Activated naive CD8-positive, alpha-beta T cell treated with anti-CD3 and anti-CD28 coated beads, Interleukin-2, amount 50 U/mL, for 24 hours (primary cell): ENCODE data around the gene COLEC12.
"Not testable (repeated sequence)": the region's sequence is repeated elsewhere in the genome, so short reads cannot be mapped to it uniquely, and the experiment has no call there.

ENCODE experiments used
- ATAC-seq: fragments of 150-1000 bp; cut with Tn5 transposase; one replicate; pipeline ENCODE4 v1.10.0; 2021
- DNase-seq: peaks from one replicate; pipeline ENCODE4 v3.0.0; 2021
- H3K27ac Mint-ChIP-seq: one replicate; pipeline ENCODE4 v1.8.0; 2021; ENCODE audit warnings: mild to moderate bottlenecking, mixed read lengths
- H3K27me3 Mint-ChIP-seq: one replicate; pipeline ENCODE4 v1.8.0; 2021; ENCODE audit warnings: mixed read lengths
- H3K36me3 Mint-ChIP-seq: one replicate; pipeline ENCODE4 v1.8.0; 2021; ENCODE audit warnings: low read depth, mixed read lengths
- H3K4me1 Mint-ChIP-seq: one replicate; pipeline ENCODE4 v1.8.0; 2021; ENCODE audit warnings: mixed read lengths
- H3K4me3 Mint-ChIP-seq: one replicate; pipeline ENCODE4 v1.8.0; 2021; ENCODE audit warnings: mild to moderate bottlenecking, moderate library complexity, mixed read lengths
- H3K9me3 Mint-ChIP-seq: one replicate; pipeline ENCODE4 v1.8.0; 2021; ENCODE audit warnings: mixed read lengths

The COLEC12 gene

DNA sequence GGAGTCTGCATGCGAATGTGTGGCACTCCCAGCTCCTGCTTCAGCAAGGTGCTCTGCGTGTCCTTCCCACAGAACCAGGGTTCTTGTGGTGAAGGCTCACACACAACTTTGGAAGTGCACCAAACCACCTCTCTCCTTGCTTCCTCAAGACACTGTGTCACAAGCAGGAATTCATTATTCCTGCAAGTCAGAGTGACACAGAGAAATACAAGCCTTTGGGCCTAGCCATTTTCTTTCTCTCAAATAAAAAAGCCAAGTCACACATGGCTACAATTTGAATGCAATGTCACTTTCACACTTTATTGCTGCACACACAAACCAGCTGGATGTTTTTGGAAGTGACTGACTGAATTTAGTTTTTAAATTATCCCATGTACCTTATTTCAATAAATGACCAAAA lies 202.6 kb downstream of the COLEC12 start:
- Mint-ChIP-seq H3K27ac (no peak overlapping the region), H3K4me1 (no peaks in the 10 kb centered on the region), H3K36me3 (no peaks in the 10 kb centered on the region), H3K4me3 (no peak overlapping the region), H3K27me3 (no peaks in the 10 kb centered on the region), H3K9me3 (no peaks in the 10 kb centered on the region)
- ATAC-seq = no peak
- no peak for DNase-seq

DNA sequence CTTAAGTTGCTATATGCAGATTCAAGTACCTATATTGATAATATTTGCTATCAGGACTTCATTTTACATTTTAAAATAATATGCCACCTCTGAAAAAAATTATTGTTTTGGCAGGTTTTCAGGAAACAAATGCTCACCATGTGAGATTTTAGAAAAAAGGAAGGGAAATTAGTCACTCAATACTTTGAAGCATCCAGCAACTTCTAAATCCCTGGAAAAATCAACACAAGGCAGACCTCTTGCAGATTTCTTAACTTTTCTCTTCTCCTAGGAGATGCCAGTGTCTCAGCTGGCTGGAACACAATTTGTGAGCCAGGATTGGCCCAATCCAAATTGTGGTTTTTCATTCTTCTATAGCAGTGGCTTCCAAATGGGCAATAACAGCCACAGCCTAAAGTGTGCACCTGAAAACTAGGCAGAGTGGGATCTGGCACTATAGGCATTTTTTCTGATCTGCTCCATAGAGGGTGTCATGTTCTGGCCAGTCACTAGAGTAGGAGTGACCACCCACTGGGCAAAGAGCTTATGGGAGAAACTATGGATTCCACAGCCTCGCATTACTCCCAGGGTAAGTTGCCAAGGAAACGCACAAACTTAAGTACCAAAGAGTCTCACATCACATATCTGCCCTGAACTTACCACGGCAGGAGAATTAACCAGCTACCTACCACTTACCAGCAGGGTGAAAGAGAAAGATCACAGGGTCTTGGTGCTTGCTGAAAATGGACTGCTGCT lies 204.6 kb downstream of the COLEC12 start:
- Mint-ChIP-seq H3K27me3 (no peaks in the 10 kb centered on the region), H3K9me3 (no peaks in the 10 kb centered on the region), H3K4me3 (no peak overlapping the region), H3K4me1 (no peaks in the 10 kb centered on the region), H3K36me3 (no peaks in the 10 kb centered on the region), H3K27ac (no peak overlapping the region)
- DNase-seq = no peak
- ATAC-seq = no peak

DNA sequence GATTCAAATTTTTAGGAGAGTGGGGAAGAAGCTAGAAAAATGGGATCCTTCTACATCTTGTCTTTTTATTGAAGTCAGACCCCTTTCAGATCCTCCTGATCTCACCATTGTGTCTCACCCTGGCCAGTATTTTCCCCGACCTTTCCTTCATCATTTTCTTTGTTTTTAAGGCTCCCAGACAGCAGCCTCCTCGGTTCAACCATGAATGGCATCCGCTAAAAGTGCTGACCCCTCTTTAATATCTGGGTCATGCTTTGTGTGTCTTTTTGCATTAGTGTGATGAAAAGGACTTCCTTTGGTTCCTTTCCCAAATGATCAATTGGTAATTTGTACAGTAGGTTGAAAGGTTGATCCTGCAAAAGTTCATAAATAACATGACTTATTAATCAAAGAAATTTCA lies 205.9 kb downstream of the COLEC12 start:
- Mint-ChIP-seq H3K4me3 (no peak overlapping the region), H3K27ac (no peak overlapping the region), H3K4me1 (no peaks in the 10 kb centered on the region), H3K36me3 (no peaks in the 10 kb centered on the region), H3K27me3 (peaks cover 7% of the 10 kb centered on the region), H3K9me3 (no peaks in the 10 kb centered on the region)
- DNase-seq (no peak), ATAC-seq (no peak)

DNA sequence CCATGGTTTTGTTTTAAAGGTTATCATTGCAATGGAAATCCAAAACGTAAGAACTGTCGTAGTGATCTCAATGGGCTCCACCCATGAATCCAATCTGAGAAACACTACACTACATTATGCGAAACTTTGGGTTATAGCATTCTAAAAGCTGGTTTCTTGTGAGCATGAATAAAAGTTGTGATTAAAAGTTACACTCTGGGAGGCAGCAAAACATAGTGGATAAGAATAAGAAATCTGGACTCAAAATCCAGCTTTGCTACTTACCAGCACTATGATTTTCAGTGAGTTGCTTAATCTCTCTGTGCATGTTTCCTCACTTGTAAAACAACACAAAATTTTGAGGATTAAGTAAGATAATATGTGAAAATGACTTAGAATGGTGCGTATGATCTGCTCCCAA lies 207.0 kb downstream of the COLEC12 start:
- H3K36me3 Mint-ChIP-seq = no peaks in the 10 kb centered on the region
- no peaks in the 10 kb centered on the region for H3K4me1 Mint-ChIP-seq
- no peaks in the 10 kb centered on the region for H3K9me3 Mint-ChIP-seq
- ATAC-seq (no peak), DNase-seq (no peak)
- H3K27ac Mint-ChIP-seq = no peak overlapping the region
- H3K4me3 Mint-ChIP-seq = no peak overlapping the region
- peaks cover 10% of the 10 kb centered on the region for H3K27me3 Mint-ChIP-seq

DNA sequence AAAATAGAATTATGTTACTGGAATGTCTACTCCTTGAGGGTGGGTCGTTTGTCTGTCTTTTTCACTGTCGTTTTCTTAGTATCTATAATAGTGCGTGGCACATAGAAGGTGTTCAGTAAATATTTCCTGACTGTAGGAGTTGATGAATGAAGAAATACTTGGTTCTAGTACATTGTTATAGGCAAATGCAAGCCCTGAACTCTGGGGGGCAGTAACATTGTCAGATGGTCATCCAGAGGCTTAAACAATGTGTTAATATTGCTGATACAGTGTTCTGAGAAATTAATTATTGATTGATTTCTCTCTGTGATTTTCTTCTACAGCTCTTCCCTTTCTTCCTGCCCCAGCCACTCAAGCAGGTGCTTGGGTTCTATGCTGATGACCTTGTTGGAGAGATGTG lies 208.2 kb downstream of the COLEC12 start:
- Mint-ChIP-seq H3K27ac (no peak overlapping the region), H3K4me1 (no peaks in the 10 kb centered on the region), H3K27me3 (peaks cover 12% of the 10 kb centered on the region), H3K4me3 (no peak overlapping the region), H3K9me3 (no peaks in the 10 kb centered on the region), H3K36me3 (no peaks in the 10 kb centered on the region)
- ATAC-seq (no peak), DNase-seq (no peak)

DNA sequence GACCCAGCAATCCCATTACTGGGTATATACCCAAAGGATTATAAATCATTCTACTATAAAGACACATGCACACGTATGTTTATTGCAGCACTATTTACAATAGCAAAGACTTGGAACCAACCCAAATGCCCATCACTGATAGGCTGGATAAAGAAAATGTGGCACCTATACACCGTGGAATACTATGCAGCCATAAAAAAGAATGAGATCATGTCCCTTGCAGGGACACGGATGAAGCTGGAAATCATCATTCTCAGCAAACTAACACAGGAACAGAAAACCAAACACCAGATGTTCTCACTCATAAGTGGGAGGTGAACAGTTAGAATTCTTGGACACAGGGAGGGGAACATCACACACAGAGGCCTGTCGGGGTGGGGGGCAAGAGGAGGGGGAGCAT lies 210.5 kb downstream of the COLEC12 start:
- H3K27me3 Mint-ChIP-seq = peaks cover 14% of the 10 kb centered on the region
- not testable (repeated sequence) for DNase-seq, H3K36me3 Mint-ChIP-seq, H3K9me3 Mint-ChIP-seq, H3K27ac Mint-ChIP-seq, H3K4me3 Mint-ChIP-seq, ATAC-seq
- peaks cover 15% of the 10 kb centered on the region for H3K4me1 Mint-ChIP-seq

DNA sequence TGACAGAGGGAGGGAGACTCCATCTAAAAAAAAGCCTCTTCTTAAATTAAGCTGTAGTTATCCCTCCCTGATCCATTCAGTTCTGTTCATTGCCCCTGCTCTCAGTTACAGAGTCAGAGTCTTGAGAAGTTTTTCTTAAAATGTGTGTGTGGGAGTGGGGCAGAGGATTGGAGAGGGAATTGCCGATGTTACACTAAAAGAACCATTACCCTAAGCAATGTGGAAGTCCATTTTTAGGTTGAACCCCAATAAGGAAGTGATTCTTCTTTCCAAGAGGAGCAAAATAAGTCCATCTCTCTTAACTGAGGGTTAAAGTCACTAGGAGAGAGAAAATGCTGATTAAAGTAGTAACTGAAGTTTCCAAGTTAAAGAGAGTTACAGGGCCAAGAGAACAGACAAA lies 211.5 kb downstream of the COLEC12 start:
- peaks cover 15% of the 10 kb centered on the region for H3K4me1 Mint-ChIP-seq
- H3K36me3 Mint-ChIP-seq = no peaks in the 10 kb centered on the region
- H3K4me3 Mint-ChIP-seq = no peak overlapping the region
- no peak overlapping the region for H3K27ac Mint-ChIP-seq
- H3K9me3 Mint-ChIP-seq = no peaks in the 10 kb centered on the region
- H3K27me3 Mint-ChIP-seq = peaks cover 14% of the 10 kb centered on the region
- DNase-seq (no peak), ATAC-seq (no peak)

DNA sequence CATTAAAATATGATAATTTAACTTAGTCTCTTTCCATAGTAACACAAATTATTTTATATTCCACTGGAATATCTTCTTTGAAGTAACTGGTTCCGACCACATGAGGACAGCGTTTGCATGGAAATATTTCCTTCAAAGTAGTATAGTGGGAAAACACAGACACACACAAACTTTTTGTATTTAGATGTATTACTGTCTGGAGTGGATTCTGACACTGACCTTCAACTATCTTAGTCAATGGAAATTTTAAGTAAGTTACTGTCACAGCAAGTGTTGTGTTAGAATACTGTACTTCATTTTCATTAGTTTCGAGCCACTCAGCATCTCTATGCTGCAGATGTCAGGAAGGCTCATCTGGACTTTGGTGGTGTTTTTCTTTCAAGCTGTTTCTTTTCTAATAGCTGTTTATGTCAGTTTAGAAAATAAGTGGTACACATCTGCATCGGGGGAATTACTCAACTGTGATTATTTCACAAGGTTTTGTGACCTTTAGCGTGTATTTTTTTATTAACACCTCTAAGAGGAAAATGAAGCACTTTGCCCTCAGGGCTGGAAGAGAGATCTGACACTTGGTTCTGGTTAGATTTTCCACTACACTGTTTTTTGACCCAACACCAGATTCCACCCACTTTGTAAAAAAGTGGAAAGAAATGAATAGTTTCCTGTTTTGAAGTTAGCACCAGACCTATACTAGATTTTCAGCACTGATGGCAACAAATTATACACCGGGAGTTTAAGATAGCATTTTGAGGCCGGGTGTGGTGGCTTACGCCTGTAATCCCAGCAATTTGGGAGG lies 213.8 kb downstream of the COLEC12 start:
- DNase-seq (no peak), ATAC-seq (peak; percentile 78)
- Mint-ChIP-seq H3K27ac (peak overlapping the region; percentile 72), H3K4me1 (peaks cover 15% of the 10 kb centered on the region), H3K36me3 (no peaks in the 10 kb centered on the region), H3K27me3 (peaks cover 23% of the 10 kb centered on the region), H3K9me3 (no peaks in the 10 kb centered on the region), H3K4me3 (no peak overlapping the region)

DNA sequence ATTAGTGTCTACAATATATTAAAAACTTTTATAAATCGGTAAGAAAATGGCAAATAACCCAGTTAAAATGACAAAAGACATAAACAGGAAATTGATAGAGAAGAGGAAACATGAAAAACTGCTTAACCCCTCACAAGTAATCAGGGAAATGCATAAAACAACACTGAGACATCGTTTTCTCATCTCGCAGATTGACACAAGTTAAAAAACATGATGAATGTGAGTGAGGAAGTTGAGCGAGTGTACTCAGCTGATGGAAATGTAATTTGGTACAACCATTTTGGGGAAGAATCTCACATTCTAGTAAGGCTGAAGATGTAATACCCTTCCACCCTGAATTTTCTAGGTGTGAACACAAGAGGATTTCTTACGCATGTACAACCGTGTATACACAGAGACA lies 214.7 kb downstream of the COLEC12 start:
- peaks cover 32% of the 10 kb centered on the region for H3K27me3 Mint-ChIP-seq
- peaks cover 15% of the 10 kb centered on the region for H3K4me1 Mint-ChIP-seq
- no peak for ATAC-seq
- no peak for DNase-seq
- no peaks in the 10 kb centered on the region for H3K9me3 Mint-ChIP-seq
- H3K27ac Mint-ChIP-seq = no peak overlapping the region
- no peaks in the 10 kb centered on the region for H3K36me3 Mint-ChIP-seq
- no peak overlapping the region for H3K4me3 Mint-ChIP-seq

DNA sequence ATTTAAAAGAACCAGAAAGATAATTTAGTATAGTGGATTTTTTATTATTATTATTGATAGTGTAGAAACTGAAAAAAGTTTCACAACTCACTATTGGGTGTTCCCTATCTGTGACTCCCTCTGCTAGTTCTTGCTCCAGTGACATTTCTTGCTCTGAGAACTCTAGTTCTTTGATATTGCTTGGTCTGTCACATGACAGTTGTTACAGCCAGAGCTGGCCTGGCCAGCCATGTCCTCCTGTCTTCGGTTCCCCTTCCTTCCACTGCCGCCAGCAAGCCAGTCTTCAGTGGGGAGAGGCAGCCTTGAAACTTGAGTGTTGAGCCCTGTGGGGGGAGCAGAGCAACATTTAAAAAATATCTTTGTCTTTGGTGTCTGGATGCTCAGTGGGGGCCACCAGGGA lies 225.0 kb downstream of the COLEC12 start:
- Mint-ChIP-seq H3K9me3 (no peaks in the 10 kb centered on the region), H3K36me3 (no peaks in the 10 kb centered on the region), H3K4me1 (no peaks in the 10 kb centered on the region), H3K4me3 (no peak overlapping the region), H3K27me3 (peaks cover 7% of the 10 kb centered on the region), H3K27ac (no peak overlapping the region)
- ATAC-seq = no peak
- no peak for DNase-seq

DNA sequence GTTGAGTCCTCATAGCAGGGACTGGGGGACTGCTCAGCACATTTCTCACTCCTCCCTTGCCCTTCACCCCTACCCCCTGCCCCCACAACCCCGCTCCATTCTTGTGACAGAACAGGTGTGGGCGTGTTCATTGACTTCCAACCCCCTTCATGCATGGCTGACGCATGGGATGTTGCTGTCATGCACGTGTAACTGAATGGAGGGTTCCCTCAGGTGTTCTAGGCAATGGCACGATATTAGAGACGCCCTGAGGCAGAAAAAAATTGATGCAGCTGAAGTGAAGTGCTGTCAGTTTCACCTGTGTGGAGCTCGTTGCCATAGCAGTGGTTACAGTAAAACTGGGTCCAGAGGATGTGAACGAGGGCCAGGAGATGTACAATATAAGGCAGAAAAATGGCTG lies 226.2 kb downstream of the COLEC12 start:
- peaks cover 2% of the 10 kb centered on the region for H3K27me3 Mint-ChIP-seq
- peaks cover 6% of the 10 kb centered on the region for H3K4me1 Mint-ChIP-seq
- DNase-seq = no peak
- ATAC-seq = no peak
- no peaks in the 10 kb centered on the region for H3K36me3 Mint-ChIP-seq
- no peak overlapping the region for H3K27ac Mint-ChIP-seq
- no peaks in the 10 kb centered on the region for H3K9me3 Mint-ChIP-seq
- no peak overlapping the region for H3K4me3 Mint-ChIP-seq

DNA sequence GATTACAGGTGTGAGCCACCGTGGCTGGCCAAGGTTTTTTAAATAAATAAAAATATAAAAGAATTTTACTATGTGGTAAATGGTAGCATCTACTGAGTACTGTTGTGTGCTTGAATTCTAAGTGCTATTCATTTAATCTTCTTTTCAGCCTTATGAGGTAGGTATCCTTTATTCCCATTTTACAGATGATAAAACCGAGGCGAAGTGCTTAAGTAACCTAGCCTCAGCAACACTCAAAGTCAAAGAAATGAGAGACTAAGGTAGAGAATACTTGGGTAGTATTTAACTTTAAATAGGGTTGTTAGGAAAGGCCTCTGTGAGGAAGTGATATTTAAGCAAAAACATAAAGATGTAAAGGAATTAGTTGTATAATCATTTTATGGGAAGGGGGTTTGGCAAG lies 227.0 kb downstream of the COLEC12 start:
- Mint-ChIP-seq H3K4me1 (peaks cover 13% of the 10 kb centered on the region), H3K4me3 (no peak overlapping the region), H3K9me3 (no peaks in the 10 kb centered on the region), H3K27ac (no peak overlapping the region), H3K36me3 (no peaks in the 10 kb centered on the region), H3K27me3 (no peaks in the 10 kb centered on the region)
- no peak for ATAC-seq
- DNase-seq = no peak

DNA sequence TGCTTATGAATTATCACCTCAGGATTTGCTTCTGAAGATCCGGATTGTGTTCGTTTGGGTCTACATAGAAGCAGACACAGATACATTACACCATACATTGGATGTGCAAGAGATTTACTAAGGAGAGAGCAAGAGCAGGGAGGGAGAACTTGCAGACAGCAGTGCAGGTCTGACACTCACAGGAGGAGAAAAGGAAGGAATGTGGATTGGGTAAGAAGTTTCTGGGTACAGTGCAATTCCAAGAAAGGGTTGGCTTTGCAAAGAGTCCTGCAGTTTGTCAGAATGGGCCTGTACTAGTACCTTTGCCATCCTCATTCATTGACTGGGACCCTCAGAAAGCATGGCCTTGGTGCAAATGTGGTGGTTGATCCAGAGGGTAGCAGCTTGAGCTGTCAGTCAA lies 227.9 kb downstream of the COLEC12 start:
- H3K36me3 Mint-ChIP-seq = no peaks in the 10 kb centered on the region
- no peaks in the 10 kb centered on the region for H3K9me3 Mint-ChIP-seq
- no peak overlapping the region for H3K4me3 Mint-ChIP-seq
- peaks cover 20% of the 10 kb centered on the region for H3K4me1 Mint-ChIP-seq
- H3K27ac Mint-ChIP-seq = no peak overlapping the region
- H3K27me3 Mint-ChIP-seq = peaks cover under 1% of the 10 kb centered on the region
- DNase-seq (no peak), ATAC-seq (no peak)

DNA sequence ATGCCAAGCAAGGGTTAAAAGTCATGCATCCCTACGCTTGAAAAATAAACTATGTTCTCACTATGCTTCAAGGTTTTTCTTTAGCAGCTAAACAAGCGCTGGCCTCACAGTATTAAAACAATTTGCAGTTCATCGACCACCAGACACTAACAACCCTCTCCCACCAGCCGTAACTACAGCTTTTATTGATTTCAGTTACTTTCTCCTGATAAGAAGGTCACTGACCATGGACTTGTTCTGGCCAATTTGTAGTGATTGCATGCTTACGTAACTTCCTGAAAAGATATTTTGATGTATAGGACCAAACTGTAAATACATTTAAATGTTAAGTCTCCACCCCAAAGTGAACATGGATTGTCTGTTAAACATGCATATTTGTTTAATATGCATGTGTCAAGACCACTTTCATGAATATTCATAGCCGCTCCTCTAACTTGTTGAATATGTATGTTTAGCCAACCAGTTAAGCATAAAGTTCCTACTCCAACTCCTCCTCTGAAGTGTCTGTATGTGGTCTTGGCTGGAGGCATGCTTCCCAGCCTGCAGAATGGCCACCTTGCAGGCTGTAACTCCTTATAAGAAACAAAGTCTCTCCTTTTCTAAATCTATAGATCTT lies 230.9 kb downstream of the COLEC12 start:
- ATAC-seq = no peak
- H3K9me3 Mint-ChIP-seq = no peaks in the 10 kb centered on the region
- peaks cover 7% of the 10 kb centered on the region for H3K36me3 Mint-ChIP-seq
- peak overlapping the region; percentile 98 for H3K4me3 Mint-ChIP-seq
- H3K27me3 Mint-ChIP-seq = peaks cover 1% of the 10 kb centered on the region
- DNase-seq = no peak
- peak overlapping the region; percentile 32 for H3K27ac Mint-ChIP-seq
- peaks cover 37% of the 10 kb centered on the region for H3K4me1 Mint-ChIP-seq
